ENCODE results near the gene BTBD17.

Gene BTBD17

DNA sequence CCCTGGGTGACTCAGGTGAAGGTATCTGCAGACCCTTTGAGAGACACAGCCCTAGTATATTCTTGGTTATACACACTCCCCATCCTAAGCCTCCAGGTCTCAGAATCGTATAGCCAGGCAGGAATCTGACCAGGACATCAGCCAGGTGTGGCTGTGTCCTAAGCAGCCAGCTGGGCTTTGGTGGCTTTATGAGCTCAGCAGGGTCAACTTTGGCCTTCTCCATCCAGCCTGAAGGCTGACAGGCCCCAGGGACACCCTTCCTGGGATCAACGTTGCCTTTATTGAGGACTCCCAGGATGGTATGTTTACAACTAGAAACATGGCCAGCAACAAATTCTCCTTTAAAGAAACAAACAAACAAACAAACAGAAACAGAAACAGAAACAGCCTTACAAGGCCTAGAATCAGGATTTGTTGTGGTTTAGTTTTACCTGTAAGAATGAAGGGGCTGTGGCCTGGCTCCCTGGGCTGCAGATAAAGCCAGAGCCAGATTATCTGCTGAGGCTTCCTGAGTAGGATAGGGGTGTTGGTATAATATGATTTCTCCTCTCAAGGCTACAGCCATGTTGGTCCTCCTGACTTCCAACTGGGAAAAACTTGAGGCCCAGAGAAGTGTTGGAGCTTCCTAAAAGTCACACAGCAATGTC, 27.2 kb downstream of the BTBD17 start:
- DNase-seq, result no peak

DNA sequence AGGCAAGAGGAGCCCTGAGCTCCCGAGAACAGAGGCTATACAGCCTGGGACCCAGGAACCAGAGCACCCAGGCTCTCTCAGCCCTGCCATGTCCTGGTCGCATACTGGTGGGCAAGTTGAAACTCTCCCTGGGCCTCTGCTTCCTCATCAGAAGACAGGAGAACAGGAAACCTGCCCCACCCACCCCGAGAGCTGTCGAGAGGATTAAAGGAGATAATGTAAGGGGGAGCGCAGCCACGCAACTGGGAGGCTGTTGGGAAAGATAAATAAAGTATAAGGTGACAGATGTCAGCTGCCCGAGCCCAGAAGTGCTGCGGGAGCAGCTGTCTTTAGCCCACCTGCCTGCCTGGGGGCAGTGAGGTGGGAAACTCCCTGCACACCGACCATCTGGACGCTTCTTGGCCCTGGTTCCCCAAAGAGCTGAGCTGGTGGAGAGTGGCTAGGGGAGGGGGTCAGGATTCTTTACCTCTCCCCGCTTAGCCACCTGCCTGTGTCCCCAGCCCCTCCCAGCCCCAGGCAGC, 28.8 kb downstream of the BTBD17 start:
- peak; percentile 50 for DNase-seq

DNA sequence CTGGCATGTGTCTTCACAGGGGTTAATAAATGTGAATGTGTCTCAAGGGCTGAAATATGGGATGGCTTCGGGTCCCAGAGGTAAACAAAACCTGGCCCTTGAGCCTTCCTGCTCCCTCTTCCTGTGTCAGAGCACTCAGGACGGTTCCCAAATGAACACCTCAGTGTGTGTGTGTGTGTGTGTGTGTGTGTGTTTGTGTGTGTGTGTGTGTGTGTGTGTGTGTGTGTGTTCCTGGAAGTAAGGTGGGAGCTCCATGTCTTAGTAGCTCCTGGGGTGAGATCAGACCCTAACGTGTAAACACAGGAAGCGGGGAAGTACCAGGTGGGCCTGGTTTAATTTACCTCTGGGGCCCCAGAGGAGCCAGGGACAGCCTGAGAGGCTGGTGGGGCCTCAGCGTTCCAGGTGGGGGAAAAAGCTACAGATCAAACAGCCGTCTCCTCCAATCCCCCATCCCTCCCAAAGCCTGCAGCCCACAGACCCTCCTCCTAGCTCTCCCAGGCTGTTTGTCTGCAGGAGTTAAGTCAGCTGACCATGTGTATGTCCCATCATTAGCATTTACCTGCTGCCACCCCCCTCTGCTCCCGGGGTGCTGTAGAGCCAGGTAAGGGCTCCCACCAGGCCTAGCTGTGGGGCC, 29.5 kb downstream of the BTBD17 start:
- DNase-seq, result no peak

DNA sequence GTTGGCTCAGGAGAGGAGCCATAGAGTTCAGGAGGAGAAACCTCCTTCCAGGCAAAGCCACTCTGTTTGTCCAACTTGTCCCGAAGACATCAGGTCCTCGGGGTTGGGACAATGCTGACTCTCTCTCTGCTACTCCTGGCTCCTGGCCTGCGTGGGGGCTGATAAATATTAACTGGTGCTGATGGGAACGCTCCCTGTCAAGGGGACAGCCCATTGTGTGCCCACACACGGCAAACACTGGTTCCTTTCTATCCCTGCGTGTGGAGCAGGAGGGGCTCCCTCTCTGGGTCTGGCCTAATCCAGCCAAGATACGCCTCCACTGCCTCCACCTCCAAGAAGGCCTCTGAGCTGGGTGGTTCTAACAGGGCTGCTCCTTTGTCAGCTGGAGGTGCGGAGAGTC, 31.2 kb downstream of the BTBD17 start:
- no peak for DNase-seq

DNA sequence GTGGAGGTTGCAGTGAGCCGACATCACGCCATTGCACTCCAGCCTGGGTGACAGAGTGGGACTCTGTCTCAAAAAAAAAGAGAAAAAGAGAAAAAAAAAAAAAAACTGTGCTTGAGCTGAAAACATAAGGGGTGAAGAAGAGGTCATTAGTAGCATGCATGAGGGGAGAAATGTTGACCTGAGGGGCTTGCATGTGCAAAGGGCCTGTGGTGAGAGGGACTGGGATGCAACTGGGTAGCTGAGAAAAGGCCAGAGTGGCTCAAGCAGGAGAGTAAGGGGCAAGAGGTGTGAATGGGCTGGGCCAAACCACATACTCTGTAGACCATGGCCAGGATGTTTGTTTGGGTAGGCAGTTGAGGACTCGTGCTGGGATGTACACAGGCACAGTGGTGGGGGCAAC, 32.3 kb downstream of the BTBD17 start:
- DNase-seq, result no peak

DNA sequence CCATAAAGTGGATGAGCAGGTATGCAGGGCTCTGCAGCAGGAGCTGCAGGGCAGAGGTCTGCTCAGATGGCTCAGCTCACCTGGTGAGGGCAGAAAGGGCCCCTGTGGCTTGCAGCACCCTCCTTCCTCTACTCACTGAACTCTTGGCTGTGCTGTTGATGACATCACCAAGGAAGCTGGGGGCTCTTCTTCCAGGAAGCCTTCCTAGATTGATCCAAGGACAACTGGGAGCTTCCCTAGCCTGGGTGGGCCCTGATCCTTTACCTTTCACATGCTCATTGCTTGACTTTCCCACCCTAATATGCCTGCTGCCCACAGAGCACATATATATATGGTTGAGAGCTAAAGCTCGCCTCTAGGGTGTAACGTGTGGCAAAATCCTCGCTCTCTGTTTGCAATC, 33.2 kb downstream of the BTBD17 start:
- DNase-seq, result no peak

DNA sequence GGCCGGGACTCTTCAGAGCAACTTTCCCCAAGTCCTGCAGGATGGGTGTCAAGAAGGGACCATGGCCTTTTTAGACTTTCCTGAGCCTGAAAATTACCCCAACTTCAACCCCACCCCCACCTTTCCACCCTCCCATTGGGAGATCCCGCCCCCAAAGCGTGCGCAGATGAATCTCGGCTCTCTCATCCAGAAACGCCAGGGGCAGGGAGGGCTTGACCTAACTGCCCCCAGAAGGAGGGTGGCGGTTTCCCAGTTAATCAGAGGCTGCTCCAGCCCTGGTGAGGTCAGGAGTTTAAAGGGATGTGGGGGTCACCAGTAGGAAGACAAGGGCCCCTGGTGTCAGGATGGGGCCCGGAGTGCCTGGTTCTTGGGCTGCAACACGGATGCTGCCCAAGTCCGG, 35.2 kb downstream of the BTBD17 start:
- no peak for DNase-seq

DNA sequence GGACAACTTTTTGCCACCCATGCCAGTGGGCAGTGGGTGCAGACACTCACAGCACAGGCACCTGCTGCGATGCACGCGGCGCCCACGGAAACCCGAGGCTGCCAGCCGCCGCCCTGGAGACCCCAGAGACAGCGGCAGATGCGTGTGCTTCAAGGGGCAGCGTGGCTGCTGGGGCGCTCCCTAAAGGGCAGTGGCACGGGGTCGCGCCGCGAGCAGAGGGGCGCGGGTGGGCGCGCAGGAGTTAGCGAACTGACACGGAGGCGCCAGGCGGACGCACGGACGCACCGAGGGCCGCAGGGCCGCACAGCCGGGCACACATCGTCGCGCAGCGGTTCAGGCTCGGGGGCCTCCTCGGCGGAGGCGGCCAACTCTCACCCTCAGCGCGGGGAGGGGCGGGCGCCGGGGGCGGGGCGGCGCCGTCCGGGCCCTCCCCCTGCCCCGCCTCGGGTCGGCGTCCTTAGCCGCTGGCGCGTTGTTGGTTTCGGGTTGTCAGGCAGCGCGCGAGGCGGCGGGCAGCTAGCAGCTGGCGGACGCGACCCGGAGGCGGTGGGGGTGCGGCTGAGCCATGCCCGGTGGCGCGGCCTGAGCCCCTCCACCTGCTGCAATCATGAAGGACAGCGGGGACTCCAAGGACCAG, 35.8 kb downstream of the BTBD17 start, which contains the start of gene KIF19:
TSS of gene KIF19 (plus strand) at position 484 of the 637 bp plus-strand sequence. CDS start at position 608, 124 bp downstream.
- peak; percentile 50 for DNase-seq

DNA sequence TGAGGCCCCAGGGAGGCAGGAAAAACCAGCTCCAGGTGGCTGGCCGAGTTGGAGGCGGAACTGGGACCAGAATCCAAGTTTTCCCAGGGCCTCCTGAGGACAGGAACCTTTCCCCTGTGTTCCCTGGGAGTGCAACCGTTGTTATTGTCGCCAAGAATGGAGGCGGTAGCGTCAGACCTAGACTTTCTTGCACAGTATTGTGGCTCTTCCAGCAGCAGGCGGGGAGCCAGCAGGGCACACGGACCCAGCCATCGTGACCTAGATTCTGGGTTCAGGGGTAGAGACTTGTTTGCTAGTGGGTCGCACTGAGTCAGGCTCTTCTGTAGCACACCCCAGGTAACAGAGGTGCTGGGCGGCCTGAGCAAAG, 36.3 kb downstream of the BTBD17 start:
- DNase-seq, result no peak

DNA sequence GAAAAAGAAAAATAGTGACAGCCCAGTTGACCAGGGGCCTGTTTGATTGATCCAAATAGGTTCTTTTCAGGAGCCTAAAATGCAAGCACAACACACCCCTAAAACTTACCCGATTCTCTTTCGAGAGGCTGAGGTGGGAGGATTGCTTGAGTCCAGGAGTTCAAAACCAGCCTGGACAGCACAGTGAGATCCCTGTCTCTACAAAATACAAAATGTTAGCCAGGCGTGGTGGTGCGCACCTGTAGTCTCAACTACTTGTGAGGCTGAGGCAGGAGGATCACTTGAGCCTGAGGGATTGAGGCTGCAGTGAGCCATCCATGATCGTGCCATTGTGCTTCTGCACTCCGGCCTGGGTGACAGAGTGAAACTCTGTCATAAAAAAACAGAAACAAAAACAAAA, 37.1 kb downstream of the BTBD17 start:
- DNase-seq, result no peak

DNA sequence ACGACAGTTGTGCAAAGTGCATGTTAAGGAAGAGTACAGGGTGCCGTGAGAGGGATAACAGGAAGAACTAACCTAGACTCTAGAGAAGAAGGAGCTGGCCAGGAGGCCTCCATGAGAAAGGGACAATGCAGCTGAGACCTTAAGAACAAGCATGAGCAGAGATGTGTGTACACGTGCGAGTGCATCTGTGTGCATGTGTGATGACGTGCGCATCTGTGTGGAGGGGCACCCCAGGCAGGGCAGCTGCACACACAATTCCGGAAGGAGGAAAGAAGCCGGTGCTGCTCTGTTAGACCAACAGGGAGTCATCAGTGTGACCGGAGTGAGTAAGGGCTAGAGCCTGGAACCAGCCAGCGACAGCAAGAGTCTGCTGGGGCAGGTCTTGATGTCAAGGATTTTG, 43.3 kb downstream of the BTBD17 start:
- no peak for DNase-seq

DNA sequence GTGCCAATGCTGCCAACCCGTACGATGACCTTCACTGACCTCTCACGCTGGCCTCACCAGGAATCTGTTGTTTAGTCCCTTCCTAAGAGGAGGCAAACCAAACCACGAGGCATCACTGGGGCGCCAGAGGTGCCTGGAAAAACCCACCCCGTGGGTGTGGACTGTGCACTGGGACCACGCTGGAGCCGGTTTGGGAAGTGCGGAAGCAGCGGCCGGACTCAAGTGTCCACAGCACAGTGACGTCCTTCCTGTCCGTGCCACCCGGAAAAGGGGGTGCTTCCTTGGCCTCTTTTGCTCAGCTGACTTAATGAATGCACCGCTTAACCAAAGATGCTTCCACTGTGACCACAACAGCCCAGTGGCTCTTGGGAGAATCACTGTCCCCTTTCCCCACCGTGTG, 44.6 kb downstream of the BTBD17 start:
- no peak for DNase-seq

DNA sequence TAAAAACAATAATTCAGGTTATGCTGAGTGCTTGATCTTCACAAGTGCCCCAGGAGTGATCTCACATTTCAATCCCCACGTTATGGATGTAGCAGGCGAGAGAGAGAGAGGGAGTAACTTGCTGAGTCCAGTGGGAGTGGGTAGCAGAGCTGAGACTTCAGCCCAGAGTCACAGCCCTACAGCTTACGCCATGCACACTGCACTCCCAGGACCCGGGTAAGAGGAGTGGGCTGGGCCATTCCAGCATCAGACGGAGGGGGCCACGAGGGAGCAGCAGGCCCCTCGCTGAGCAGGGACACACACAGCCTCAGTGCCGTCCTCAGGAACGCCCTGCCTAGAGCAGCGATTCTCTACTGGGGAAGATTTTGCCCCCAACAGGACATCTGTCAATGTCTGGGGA, 45.4 kb downstream of the BTBD17 start:
- DNase-seq, result no peak

DNA sequence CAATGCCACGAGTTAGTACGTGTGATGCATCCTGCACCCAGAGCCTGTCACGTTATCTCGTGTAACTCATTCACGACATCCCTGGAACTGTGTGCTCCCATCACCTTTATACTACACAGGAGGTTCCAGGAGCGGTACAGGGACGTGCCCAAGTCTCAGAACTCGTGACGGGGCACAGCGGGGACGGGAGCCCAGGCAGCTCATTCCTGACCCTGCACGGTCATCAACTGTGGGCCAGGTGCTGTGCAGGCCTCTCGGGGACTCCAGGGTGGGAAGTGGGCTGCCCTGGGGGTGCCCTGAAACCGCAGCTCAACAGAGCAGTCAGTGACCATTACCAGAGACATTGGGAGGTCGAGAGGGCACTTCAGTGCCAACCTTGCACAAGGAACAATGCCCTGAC, 46.8 kb downstream of the BTBD17 start:
- no peak for DNase-seq

DNA sequence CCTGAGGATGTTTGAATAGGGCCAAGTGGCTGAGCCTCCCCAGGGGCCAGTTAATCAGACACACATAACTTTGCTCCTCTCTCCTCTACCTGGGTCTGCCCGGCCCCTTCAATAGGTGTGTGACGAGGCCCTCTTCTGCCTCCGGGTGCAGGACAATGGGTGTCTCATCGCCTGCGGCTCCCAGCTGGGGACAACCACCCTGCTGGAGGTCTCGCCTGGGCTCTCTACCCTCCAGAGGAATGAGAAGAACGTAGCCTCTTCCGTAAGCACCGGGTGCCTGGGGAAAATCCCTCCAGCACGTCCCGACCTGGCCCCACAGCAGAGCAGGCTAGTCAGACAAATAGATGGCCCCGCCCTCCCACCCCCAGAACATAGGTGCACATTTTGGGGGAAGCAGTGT, 51.8 kb downstream of the BTBD17 start:
- DNase-seq, result no peak

DNA sequence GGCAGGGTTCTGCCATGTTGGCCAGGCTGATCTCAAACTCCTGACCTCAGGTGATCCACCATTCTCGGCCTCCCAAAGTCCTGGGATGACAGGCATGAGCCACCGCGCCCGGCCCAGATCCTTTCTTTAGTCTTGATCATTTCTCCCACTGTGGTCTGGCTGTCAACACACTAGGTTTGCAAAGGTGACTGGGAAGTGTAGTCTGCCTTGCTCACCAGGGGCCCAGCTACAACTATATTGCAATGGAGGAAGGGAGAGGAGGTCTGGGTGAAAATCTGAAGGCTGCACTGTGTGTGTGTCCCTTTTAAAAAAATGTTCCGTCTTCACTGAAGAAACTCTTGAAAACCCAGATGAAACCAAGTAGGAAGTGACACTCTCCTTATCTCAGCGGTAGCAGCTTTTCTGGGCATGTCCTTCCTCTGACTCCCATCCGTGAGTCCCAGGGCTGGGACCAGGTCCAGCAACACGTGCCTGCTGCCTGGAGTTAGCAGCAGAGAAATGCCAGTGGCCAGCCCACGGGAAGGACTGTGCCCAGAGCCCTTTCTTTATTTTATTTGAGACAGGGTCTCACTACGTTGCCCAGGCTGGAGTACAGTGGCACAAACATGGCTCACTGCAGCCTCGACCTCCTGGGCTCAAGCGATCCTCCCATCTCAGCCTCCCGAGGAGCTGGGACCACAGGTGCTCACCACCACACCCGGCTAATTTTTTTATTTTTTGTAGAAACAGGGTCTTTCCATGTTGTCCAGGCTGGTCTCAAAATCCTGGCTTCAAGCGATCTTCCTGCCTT, 53.5 kb downstream of the BTBD17 start:
- no peak for DNase-seq

Data from RPMI8226 (cell line).